DOHH2 (cell line): ENCODE measurements around the gene LTBR.

ENCODE experiments used
- CTCF ChIP-seq: fragments of 200-600 bp; sonication (generic); IDR thresholded peaks from one replicate; pipeline ENCODE4 v1.5.1; 2014; ENCODE audit warnings: antibody characterized with exemption, mild to moderate bottlenecking, low read depth, low read length; ENCODE audit not compliant: poor library complexity, severe bottlenecking
- EZH2phosphoT487 ChIP-seq: fragments of 200-600 bp; sonication (generic); IDR thresholded peaks from 2 replicates; pipeline ENCODE4 v1.6.1; 2017; ENCODE audit warnings: borderline replicate concordance, mild to moderate bottlenecking, antibody characterized with exemption, low read length, moderate library complexity, mixed read lengths

GRCh38 chr12:6386491-6386890 lies 2.5 kb downstream of the LTBR start:
- TF ChIP-seq CTCF = no peak
- no peak for TF ChIP-seq EZH2phosphoT487
